ENCODE results near the gene ADH5.
"Not testable (repeated sequence)": the region's sequence is repeated elsewhere in the genome, so short reads cannot be mapped to it uniquely, and the experiment has no call there.

Gene ADH5

GRCh38 chr4:99088481-99089365 is at the start of gene ADH5:
TSS of gene ADH5 (minus strand) at chr4:99088788. CDS start at chr4:99088700, 88 bp downstream.
- peak; percentile 39 for DNase-seq (ENCODE audit: low spot score)

- no peak for DNase-seq (ENCODE audit: low spot score)
Observed at GRCh38 chr4:99136329-99136728, 47.7 kb upstream of the ADH5 start.

- DNase-seq (ENCODE audit: low spot score) = no peak
Observed at GRCh38 chr4:99135541-99136162, 47.1 kb upstream of the ADH5 start.

GRCh38 chr4:99134586-99134985 is 46.0 kb upstream of the ADH5 start:
- DNase-seq (ENCODE audit: low spot score) = no peak

- DNase-seq (ENCODE audit: low spot score) = no peak
Observed at GRCh38 chr4:99131378-99131777, 42.8 kb upstream of the ADH5 start.

GRCh38 chr4:99126376-99126775 is 37.8 kb upstream of the ADH5 start:
- no peak for DNase-seq (ENCODE audit: low spot score)

- DNase-seq (ENCODE audit: low spot score) = no peak
Observed at GRCh38 chr4:99121008-99121407, 32.4 kb upstream of the ADH5 start.

- DNase-seq (ENCODE audit: low spot score) = no peak
Observed at GRCh38 chr4:99120501-99120900, 31.9 kb upstream of the ADH5 start.

GRCh38 chr4:99117876-99118693 is 29.5 kb upstream of the ADH5 start:
- DNase-seq (ENCODE audit: low spot score) = no peak

GRCh38 chr4:99117122-99117841 is 28.7 kb upstream of the ADH5 start:
- not testable (repeated sequence) for DNase-seq (ENCODE audit: low spot score)

GRCh38 chr4:99109286-99109685 is 20.7 kb upstream of the ADH5 start:
- not testable (repeated sequence) for DNase-seq (ENCODE audit: low spot score)

GRCh38 chr4:99104153-99104552 is 15.6 kb upstream of the ADH5 start:
- no peak for DNase-seq (ENCODE audit: low spot score)

- DNase-seq (ENCODE audit: low spot score) = no peak
Observed at GRCh38 chr4:99103166-99103565, 14.6 kb upstream of the ADH5 start.

GRCh38 chr4:99102634-99103033 is 14.0 kb upstream of the ADH5 start:
- DNase-seq (ENCODE audit: low spot score) = no peak

- DNase-seq (ENCODE audit: low spot score) = no peak
Observed at GRCh38 chr4:99100876-99101275, 12.3 kb upstream of the ADH5 start.

GRCh38 chr4:99099814-99100213 is 11.2 kb upstream of the ADH5 start:
- DNase-seq (ENCODE audit: low spot score) = not testable (repeated sequence)

GRCh38 chr4:99099311-99099710 is 10.7 kb upstream of the ADH5 start:
- no peak for DNase-seq (ENCODE audit: low spot score)

- not testable (repeated sequence) for DNase-seq (ENCODE audit: low spot score)
Observed at GRCh38 chr4:99091841-99092240, 3.3 kb upstream of the ADH5 start.

- no peak for DNase-seq (ENCODE audit: low spot score)
Observed at GRCh38 chr4:99091216-99091575, 2.6 kb upstream of the ADH5 start.

- no peak for DNase-seq (ENCODE audit: low spot score)
Observed at GRCh38 chr4:99090481-99091215, 2.1 kb upstream of the ADH5 start.

- no peak for DNase-seq (ENCODE audit: low spot score)
Observed at GRCh38 chr4:99088023-99088449, 552 bp downstream of the ADH5 start.
